HG03439 (cell line): ENCODE data around the gene KIF6.

Experiments
- ATAC-seq: cut with Tn5 transposase; IDR thresholded peaks from one replicate; pipeline ENCODE4 v1.9.1; 2021; ENCODE audit warnings: mild to moderate bottlenecking, moderate library complexity; ENCODE audit not compliant: unreplicated experiment

KIF6 gene

GRCh38 chr6:39602601-39603519 is 122.3 kb downstream of the KIF6 start:
- no peak for ATAC-seq

DNA sequence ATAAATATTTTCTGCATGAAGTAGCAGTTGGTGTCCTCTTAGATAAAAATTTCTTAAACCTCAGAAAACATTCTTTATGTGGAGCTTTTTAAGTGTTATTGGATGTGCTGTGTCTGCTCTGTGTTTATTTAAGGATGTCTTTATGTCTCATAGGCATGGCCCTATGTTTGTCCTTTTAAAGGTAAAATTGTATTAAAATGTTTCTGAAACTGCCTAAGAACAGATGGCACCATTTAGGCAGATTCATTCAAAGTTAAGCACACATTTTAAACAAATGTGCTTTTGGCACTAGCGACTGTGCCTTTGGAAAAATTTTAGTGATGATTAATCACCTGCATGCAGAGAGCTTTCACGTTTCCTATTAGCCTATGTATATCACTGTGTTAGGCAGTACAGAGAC is 125.2 kb downstream of the KIF6 start:
- no peak for ATAC-seq

DNA sequence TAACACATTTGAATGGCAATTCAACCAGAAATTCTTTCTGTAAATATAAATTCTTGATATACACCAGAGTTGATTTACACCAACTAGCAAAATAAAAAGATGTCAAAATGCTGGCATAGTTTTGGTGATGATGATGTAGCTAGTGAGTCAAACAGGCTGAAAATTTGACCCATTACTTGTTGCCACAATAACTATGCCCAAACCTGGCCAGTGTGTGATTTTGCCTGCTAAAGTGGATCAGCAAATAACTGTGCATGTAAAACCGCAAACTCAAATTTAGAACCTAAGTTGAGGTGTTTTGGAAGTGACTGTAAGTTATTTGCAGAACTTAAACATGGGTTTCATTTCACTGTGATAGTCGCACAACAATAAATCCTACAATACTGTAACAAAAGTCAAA is 125.9 kb downstream of the KIF6 start:
- ATAC-seq, result no peak

DNA sequence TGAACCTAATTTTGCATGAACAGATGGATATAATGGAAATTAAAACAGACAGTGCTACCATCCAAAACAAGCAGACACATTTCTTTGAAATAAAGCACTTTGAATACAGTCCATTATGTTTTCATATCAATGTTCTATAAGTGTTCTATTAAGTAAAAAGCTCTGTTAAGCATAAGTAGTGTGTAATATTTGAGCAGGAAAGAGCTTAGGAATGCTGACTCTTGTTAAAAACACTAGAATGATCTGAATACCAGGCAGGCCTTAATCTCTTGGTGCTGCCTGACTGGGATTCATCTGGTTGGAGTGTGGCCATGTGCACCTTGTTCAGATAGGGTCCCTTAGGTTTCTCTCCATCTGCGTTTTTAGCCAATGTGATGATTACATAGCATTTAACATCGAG is 130.9 kb downstream of the KIF6 start:
- no peak for ATAC-seq

DNA sequence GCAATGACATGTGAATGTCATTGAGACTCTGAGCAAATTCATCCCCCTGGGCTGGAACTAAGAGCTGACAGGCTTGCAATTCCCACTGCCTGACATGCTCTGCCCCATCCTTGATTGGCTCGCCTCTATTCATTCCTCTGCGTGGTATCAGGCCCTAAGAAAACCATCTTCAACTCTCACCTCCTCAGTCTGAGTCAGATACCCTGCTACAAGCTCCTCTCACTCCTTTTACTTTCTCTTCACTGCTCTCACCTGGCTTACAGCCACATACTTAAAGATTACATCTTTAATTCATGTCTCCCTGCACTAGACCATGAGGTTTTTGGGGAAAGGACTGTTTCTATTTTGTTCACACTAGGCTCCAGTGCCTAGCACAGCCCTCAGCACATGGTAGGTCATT is 131.6 kb downstream of the KIF6 start:
- no peak for ATAC-seq

- ATAC-seq, result no peak
Measured at GRCh38 chr6:39590871-39591393, 134.3 kb downstream of the KIF6 start.

DNA sequence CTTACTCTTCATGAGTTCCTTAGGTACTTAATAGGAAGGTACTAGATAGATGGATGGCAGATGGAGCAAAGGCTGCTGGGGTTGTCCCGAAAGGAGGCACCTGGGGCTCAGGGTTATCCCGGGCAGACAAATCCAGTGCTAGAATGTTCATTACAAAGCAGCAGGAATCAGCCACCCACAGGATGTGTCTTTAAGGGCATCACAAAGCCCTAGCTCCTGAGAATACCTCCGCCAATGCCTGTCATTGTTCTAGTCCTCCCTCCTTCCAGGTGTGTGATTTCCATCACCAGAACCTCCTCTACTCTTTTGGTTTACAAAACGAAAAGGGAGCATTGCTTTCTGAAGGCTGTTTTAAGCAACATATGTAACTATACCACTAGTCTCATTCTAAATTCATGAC is 138.1 kb downstream of the KIF6 start:
- no peak for ATAC-seq

GRCh38 chr6:39585641-39586040 is 139.6 kb downstream of the KIF6 start:
- ATAC-seq, result no peak

DNA sequence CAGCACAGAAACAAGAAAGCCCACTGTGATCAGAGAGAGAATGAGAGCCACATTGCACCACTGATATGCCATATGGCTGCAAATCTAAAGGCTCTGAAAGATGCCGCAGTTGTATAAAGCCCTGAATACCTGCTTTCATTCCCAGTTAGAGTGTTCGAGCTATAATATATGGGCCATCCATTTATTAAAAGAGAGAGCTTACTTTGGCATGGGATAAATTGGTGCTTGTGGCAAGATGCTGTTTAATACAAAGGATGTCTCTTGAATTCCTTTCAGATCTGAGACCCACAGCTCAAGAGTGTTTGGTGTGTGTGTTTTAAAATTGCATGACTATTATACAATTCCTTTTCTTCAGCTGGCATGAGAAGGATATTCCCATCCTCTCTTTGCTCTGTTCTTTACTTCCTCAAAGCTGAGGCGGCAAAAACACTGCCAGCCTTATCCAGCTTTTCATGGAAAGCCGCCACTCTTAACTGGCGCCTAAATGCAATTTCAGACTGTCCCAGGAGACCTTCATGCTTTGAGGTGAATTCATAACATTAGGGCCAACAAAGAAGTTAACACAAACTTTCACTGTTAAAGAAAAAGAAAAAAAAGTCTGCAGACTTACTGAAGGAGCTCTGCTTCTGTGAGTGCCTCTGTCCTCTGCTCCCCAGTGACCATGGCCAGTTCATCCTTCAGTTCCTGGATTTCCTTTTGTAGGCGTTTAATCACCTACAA is 147.6 kb downstream of the KIF6 start:
- no peak for ATAC-seq

GRCh38 chr6:39576556-39577303 is 148.5 kb downstream of the KIF6 start:
- ATAC-seq, result no peak

- ATAC-seq, result no peak
Measured at GRCh38 chr6:39574991-39575390, 150.2 kb downstream of the KIF6 start.

- no peak for ATAC-seq
Measured at GRCh38 chr6:39573541-39573940, 151.7 kb downstream of the KIF6 start.

DNA sequence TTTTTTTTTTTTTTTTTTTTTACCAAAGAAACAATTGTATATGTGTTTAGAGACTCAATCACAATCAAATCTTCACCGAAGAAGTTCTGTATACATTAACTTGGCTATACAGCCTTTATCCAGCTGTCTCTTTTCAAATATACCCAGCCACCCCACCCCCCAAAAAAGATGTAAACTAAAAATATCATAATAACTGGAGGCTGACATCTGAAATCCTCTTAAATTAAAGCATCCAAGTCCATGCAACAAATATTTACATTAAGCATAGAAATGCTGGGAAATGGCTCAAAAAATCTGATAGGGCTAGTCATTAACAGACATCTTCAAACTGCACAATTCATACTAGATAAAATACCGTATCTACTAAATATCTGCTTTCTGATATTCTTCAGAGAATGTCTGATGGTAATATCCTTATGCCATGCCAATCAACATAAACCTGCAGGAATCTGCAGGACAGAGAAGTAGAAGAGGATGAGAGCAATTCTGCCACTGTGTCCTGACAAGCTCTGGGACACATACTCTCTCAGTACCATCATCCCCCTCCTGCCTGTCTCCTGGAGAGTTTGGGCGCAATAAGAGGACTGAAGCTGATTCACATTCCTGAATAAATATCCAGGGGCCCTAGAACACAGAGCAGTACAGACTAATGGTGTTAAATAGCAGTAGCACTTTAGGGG is 152.4 kb downstream of the KIF6 start:
- no peak for ATAC-seq

DNA sequence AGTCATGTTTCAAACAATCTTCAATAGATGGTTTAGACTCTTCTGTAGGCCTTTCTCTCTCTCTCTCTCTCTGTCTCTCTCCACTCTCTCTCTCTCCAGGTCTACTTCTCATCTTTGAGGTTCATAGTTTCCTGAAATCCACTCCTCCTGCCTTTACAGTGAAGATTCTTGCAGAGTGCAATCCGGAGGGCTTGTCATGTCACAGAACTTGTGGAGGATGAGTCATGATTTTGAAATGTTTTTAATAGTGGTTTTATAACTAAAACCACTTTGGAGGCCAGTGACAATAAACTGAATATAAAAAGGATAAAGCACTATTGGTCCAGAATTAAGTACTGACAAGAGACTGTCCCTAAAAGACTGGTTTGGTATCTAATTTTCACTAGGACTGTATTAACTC is 156.3 kb downstream of the KIF6 start:
- ATAC-seq, result no peak

- ATAC-seq, result no peak
Measured at GRCh38 chr6:39567091-39567490, 158.1 kb downstream of the KIF6 start.

- ATAC-seq, result no peak
Measured at GRCh38 chr6:39566456-39566855, 158.8 kb downstream of the KIF6 start.

GRCh38 chr6:39565956-39566355 is 159.3 kb downstream of the KIF6 start:
- no peak for ATAC-seq

- ATAC-seq, result no peak
Measured at GRCh38 chr6:39563566-39564311, 161.5 kb downstream of the KIF6 start.

GRCh38 chr6:39561536-39562266 is 163.5 kb downstream of the KIF6 start:
- ATAC-seq, result no peak
